Measurements from ENCODE around the gene SERPINA6. TPM values are rescaled to one million over a fixed set of nuclear protein-coding genes. Genes with fewer than 3 reads are reported as not detected.

Gene SERPINA6
- total RNA-seq, 1 donor from 2014 or later = 0.77 TPM

- Mint-ChIP-seq H3K4me3 (no peak overlapping the region), H3K4me1 (ENCODE audit: unreplicated experiment) (no peaks in the 10 kb centered on the region), H3K36me3 (no peaks in the 10 kb centered on the region), H3K9me3 (no peaks in the 10 kb centered on the region), H3K27ac (no peak overlapping the region), H3K27me3 (no peaks in the 10 kb centered on the region)
- DNase-seq (ENCODE audit: extremely low spot score, unreplicated experiment) = no peak
- TF ChIP-seq CTCF (conservative IDR thresholded peaks at IDR 0.05) = no peak
These were observed 40.9 kb upstream of the SERPINA6 start for GRCh38 chr14:94364037-94364436.

GRCh38 chr14:94363151-94363624 lies 40.1 kb upstream of the SERPINA6 start:
- Mint-ChIP-seq H3K9me3 (no peaks in the 10 kb centered on the region), H3K4me3 (no peak overlapping the region), H3K4me1 (ENCODE audit: unreplicated experiment) (no peaks in the 10 kb centered on the region), H3K27ac (no peak overlapping the region), H3K36me3 (no peaks in the 10 kb centered on the region), H3K27me3 (no peaks in the 10 kb centered on the region)
- TF ChIP-seq CTCF (conservative IDR thresholded peaks at IDR 0.05) = no peak
- DNase-seq (ENCODE audit: extremely low spot score, unreplicated experiment) = no peak

GRCh38 chr14:94362614-94363133 lies 39.5 kb upstream of the SERPINA6 start:
- Mint-ChIP-seq H3K4me1 (ENCODE audit: unreplicated experiment) (no peaks in the 10 kb centered on the region), H3K27me3 (no peaks in the 10 kb centered on the region), H3K27ac (no peak overlapping the region), H3K4me3 (no peak overlapping the region), H3K9me3 (no peaks in the 10 kb centered on the region), H3K36me3 (no peaks in the 10 kb centered on the region)
- no peak for DNase-seq (ENCODE audit: extremely low spot score, unreplicated experiment)
- TF ChIP-seq CTCF (conservative IDR thresholded peaks at IDR 0.05) = no peak

GRCh38 chr14:94361682-94362081 lies 38.5 kb upstream of the SERPINA6 start:
- Mint-ChIP-seq H3K36me3 (no peaks in the 10 kb centered on the region), H3K4me1 (ENCODE audit: unreplicated experiment) (no peaks in the 10 kb centered on the region), H3K27me3 (peaks cover 1% of the 10 kb centered on the region), H3K9me3 (no peaks in the 10 kb centered on the region), H3K27ac (no peak overlapping the region), H3K4me3 (no peak overlapping the region)
- no peak for DNase-seq (ENCODE audit: extremely low spot score, unreplicated experiment)
- no peak for TF ChIP-seq CTCF (conservative IDR thresholded peaks at IDR 0.05)

- H3K4me1 Mint-ChIP-seq (ENCODE audit: unreplicated experiment) = no peaks in the 10 kb centered on the region
These were observed 37.9 kb upstream of the SERPINA6 start for GRCh38 chr14:94360945-94361565.

More at GRCh38 chr14:94360945-94361565, 37.9 kb upstream of the SERPINA6 start:
- Mint-ChIP-seq H3K9me3 (no peaks in the 10 kb centered on the region), H3K27ac (peak overlapping the region; percentile 15), H3K27me3 (peaks cover 6% of the 10 kb centered on the region), H3K4me3 (no peak overlapping the region), H3K36me3 (no peaks in the 10 kb centered on the region)
- TF ChIP-seq CTCF (conservative IDR thresholded peaks at IDR 0.05) = no peak
- DNase-seq (ENCODE audit: extremely low spot score, unreplicated experiment) = peak; percentile 22
